ENCODE data around the gene KCNN2.

DNA sequence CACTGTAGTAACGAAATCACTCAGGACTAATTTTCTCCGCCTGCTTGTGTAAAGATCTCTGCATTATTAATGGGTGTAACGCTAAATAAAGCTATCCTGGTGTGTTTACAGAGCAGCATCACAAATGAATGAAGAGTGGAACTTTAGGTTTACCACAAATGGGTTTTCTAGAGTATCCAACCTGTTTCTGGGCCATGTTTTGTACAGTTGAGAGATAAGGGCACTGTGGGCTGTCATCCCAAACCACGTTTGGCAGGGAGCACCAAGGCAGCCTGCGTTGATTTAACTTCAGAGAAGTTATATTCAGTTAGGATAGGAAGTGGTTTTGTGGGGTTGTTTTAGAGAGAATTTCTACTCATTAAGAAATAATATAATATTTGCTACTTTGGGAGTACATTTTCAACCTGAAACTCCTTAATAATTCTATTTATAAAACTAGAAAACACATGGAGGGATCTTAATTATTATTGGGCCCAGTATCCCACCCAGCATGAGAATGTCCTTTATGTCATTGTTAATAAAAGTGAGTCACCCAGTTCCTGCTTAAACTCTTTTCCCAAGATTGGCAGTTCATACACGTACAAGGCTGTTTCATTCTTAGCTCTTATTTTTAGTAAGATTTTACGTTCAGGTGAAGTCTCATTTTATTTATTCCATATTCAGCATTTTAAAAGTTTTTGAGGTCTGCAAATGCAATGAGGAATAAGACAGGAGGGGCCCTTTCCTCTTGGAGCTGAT lies 8.0 kb downstream of the KCNN2 start:
- TF ChIP-seq SP1 (IDR thresholded peaks at IDR 0.05): no peak
- TF ChIP-seq, protein P1, sequence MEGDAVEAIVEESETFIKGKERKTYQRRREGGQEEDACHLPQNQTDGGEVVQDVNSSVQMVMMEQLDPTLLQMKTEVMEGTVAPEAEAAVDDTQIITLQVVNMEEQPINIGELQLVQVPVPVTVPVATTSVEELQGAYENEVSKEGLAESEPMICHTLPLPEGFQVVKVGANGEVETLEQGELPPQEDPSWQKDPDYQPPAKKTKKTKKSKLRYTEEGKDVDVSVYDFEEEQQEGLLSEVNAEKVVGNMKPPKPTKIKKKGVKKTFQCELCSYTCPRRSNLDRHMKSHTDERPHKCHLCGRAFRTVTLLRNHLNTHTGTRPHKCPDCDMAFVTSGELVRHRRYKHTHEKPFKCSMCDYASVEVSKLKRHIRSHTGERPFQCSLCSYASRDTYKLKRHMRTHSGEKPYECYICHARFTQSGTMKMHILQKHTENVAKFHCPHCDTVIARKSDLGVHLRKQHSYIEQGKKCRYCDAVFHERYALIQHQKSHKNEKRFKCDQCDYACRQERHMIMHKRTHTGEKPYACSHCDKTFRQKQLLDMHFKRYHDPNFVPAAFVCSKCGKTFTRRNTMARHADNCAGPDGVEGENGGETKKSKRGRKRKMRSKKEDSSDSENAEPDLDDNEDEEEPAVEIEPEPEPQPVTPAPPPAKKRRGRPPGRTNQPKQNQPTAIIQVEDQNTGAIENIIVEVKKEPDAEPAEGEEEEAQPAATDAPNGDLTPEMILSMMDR (IDR thresholded peaks at IDR 0.05; ENCODE audit: low read depth, low read length, missing input control): no peak
- no peak for TF ChIP-seq JUND (IDR thresholded peaks at IDR 0.05)
- TF ChIP-seq, protein P2, sequence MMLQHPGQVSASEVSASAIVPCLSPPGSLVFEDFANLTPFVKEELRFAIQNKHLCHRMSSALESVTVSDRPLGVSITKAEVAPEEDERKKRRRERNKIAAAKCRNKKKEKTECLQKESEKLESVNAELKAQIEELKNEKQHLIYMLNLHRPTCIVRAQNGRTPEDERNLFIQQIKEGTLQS (IDR thresholded peaks at IDR 0.05): no peak
- no peak for TF ChIP-seq EGR1 (IDR thresholded peaks at IDR 0.05; ENCODE audit: low read depth in 2 of 2)
- TF ChIP-seq, protein P3, sequence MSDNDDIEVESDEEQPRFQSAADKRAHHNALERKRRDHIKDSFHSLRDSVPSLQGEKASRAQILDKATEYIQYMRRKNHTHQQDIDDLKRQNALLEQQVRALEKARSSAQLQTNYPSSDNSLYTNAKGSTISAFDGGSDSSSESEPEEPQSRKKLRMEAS (IDR thresholded peaks at IDR 0.05): no peak
- TF ChIP-seq, protein P4, sequence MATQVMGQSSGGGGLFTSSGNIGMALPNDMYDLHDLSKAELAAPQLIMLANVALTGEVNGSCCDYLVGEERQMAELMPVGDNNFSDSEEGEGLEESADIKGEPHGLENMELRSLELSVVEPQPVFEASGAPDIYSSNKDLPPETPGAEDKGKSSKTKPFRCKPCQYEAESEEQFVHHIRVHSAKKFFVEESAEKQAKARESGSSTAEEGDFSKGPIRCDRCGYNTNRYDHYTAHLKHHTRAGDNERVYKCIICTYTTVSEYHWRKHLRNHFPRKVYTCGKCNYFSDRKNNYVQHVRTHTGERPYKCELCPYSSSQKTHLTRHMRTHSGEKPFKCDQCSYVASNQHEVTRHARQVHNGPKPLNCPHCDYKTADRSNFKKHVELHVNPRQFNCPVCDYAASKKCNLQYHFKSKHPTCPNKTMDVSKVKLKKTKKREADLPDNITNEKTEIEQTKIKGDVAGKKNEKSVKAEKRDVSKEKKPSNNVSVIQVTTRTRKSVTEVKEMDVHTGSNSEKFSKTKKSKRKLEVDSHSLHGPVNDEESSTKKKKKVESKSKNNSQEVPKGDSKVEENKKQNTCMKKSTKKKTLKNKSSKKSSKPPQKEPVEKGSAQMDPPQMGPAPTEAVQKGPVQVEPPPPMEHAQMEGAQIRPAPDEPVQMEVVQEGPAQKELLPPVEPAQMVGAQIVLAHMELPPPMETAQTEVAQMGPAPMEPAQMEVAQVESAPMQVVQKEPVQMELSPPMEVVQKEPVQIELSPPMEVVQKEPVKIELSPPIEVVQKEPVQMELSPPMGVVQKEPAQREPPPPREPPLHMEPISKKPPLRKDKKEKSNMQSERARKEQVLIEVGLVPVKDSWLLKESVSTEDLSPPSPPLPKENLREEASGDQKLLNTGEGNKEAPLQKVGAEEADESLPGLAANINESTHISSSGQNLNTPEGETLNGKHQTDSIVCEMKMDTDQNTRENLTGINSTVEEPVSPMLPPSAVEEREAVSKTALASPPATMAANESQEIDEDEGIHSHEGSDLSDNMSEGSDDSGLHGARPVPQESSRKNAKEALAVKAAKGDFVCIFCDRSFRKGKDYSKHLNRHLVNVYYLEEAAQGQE (IDR thresholded peaks at IDR 0.05): no peak
- TF ChIP-seq HNF4G (IDR thresholded peaks at IDR 0.05): no peak
- TF ChIP-seq TAF1 (conservative IDR thresholded peaks at IDR 0.05): no peak
- TF ChIP-seq RAD21 (IDR thresholded peaks at IDR 0.05): no peak
- no peak for TF ChIP-seq RXRA (IDR thresholded peaks at IDR 0.05)
- no peak for TF ChIP-seq FOXA1 (IDR thresholded peaks at IDR 0.05)
- TF ChIP-seq GABPA (IDR thresholded peaks at IDR 0.05 in 1 of 2, conservative IDR thresholded peaks at IDR 0.05 in 1 of 2): no peak
